Ovary (tissue), 3 donors: ENCODE results near the gene DNAJC6.

Source experiments
- EP300 ChIP-seq: sonication (generic); formaldehyde crosslinking; IDR thresholded peaks from one replicate; pipeline ENCODE4 v1.6.1; 2017; ENCODE audit warnings: antibody characterized with exemption
- POLR2A ChIP-seq: fragments of 450-650 bp; IDR thresholded peaks from one replicate; pipeline ENCODE4 v1.6.1; 2017; ENCODE audit warnings: antibody characterized with exemption, mild to moderate bottlenecking, moderate library complexity
- TF ChIP-seq, protein P1 (sequence below), 3 donors: fragments of 450-650 bp in 2 of 3; fragments of 200-600 bp in 1 of 3; IDR thresholded peaks; one replicate each; pipeline versions ENCODE4 v1.5.1 to v1.8.0; 2016 to 2022; ENCODE audit warnings: antibody characterized with exemption in 3 of 3, mild to moderate bottlenecking in 1 of 3
- donor health status: DM: no; HTN: no; CAD: no.

DNA sequence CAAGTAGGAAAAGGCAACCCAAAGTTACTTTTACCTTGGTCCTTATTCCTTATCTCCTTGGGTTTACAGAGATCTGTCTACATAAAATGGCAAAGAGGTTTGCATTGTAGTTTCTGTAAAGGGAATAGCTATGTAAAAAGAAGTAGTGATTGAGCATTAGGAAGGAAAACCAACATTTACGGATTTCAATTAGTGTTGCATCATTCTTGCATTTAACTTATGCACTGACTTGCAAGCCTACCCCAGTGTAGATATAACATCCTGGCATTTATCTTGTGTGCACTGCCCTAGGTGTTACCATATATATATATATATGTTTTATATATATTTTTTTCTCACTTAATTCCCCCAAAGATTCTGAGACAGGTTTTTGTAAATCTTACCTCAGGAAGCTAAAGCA, 107.4 kb downstream of the DNAJC6 start:
- TF ChIP-seq, protein P1, sequence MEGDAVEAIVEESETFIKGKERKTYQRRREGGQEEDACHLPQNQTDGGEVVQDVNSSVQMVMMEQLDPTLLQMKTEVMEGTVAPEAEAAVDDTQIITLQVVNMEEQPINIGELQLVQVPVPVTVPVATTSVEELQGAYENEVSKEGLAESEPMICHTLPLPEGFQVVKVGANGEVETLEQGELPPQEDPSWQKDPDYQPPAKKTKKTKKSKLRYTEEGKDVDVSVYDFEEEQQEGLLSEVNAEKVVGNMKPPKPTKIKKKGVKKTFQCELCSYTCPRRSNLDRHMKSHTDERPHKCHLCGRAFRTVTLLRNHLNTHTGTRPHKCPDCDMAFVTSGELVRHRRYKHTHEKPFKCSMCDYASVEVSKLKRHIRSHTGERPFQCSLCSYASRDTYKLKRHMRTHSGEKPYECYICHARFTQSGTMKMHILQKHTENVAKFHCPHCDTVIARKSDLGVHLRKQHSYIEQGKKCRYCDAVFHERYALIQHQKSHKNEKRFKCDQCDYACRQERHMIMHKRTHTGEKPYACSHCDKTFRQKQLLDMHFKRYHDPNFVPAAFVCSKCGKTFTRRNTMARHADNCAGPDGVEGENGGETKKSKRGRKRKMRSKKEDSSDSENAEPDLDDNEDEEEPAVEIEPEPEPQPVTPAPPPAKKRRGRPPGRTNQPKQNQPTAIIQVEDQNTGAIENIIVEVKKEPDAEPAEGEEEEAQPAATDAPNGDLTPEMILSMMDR (IDR thresholded peaks at IDR 0.05), result no peak
- TF ChIP-seq POLR2A (no peak), EP300 (no peak)
